ENCODE measurements around the gene SH3D19.
"Not testable (repeated sequence)": the region's sequence is repeated elsewhere in the genome, so short reads cannot be mapped to it uniquely, and the experiment has no call there.

Gene SH3D19

GRCh38 chr4:151325111-151325948 lies at the start of gene SH3D19:
TSS of gene SH3D19 (minus strand) at chr4:151325605. CDS start at chr4:151325352, 253 bp downstream.
- DNase-seq: no peak

- peak; percentile 66 to 74 for DNase-seq
These were observed 37.2 kb upstream of the SH3D19 start for GRCh38 chr4:151362404-151363164.

- DNase-seq: no peak
These were observed 36.6 kb upstream of the SH3D19 start for GRCh38 chr4:151361966-151362365.

- no peak for DNase-seq
These were observed 35.7 kb upstream of the SH3D19 start for GRCh38 chr4:151361126-151361525.

- no peak for DNase-seq
These were observed 34.2 kb upstream of the SH3D19 start for GRCh38 chr4:151359576-151359975.

- DNase-seq: no peak
These were observed 32.9 kb upstream of the SH3D19 start for GRCh38 chr4:151358266-151358665.

GRCh38 chr4:151356510-151356909 lies 31.1 kb upstream of the SH3D19 start:
- no peak for DNase-seq

GRCh38 chr4:151355155-151355554 lies 29.8 kb upstream of the SH3D19 start:
- no peak for DNase-seq

GRCh38 chr4:151347490-151348235 lies 22.3 kb upstream of the SH3D19 start:
- no peak for DNase-seq

GRCh38 chr4:151344948-151345347 lies 19.5 kb upstream of the SH3D19 start:
- no peak for DNase-seq

- no peak for DNase-seq
These were observed 15.5 kb upstream of the SH3D19 start for GRCh38 chr4:151340751-151341385.

GRCh38 chr4:151339467-151339866 lies 14.1 kb upstream of the SH3D19 start:
- DNase-seq: no peak

- no peak for DNase-seq
These were observed 6.1 kb upstream of the SH3D19 start for GRCh38 chr4:151331276-151332042.

GRCh38 chr4:151329217-151330007 lies 4.0 kb upstream of the SH3D19 start:
- no peak for DNase-seq

GRCh38 chr4:151325949-151326246 lies 493 bp upstream of the SH3D19 start:
- DNase-seq: no peak

GRCh38 chr4:151324752-151325110 lies 674 bp downstream of the SH3D19 start:
- no peak for DNase-seq

GRCh38 chr4:151324124-151324751 lies 1.2 kb downstream of the SH3D19 start:
- no peak for DNase-seq

GRCh38 chr4:151323667-151324066 lies 1.7 kb downstream of the SH3D19 start:
- no peak for DNase-seq

- DNase-seq: no peak
These were observed 2.8 kb downstream of the SH3D19 start for GRCh38 chr4:151322570-151322969.

- not testable (repeated sequence) for DNase-seq
These were observed 3.2 kb downstream of the SH3D19 start for GRCh38 chr4:151322161-151322560.

GRCh38 chr4:151321586-151321985 lies 3.8 kb downstream of the SH3D19 start:
- no peak for DNase-seq
